ENCODE measurements around the gene SYT1. TPM values are rescaled to one million over a fixed set of nuclear protein-coding genes. Genes with fewer than 3 reads are reported as not detected.

Gene SYT1
- total and polyA plus RNA-seq, 2 of the 4 experiments (the other 2 are of a cell fraction) = 2.8 to 3.0 TPM

DNA sequence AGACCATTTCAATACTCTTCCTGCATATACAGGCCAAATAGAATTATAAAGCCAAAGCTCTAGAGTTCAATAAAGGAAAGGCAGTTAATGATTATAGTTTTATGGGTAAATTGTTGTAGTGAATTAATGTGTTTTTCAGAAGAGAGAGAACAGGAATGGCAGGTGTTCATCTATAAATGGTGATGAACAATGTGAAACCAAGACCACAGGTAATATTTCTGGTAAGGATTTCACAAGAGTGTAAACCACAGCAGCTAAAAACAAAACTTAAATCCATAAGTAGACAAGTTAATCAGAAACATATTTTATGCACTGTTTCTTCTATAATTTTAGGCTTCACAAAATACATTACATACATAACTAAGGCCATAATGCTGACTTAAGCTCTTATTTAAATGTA is 204.4 kb downstream of the SYT1 start:
- Histone ChIP-seq H3K36me3 (ENCODE audit: control insufficient read depth, insufficient read depth, low read length) (no peaks in the 10 kb centered on the region), H3K14ac (replicated peaks; ENCODE audit: low read depth, low read length) (no peak overlapping the region), H4K8ac (ENCODE audit: low read depth in 2 of 2, low read length in 2 of 2) (no peak overlapping the region), H4K20me1 (ENCODE audit: insufficient read depth, low read length) (no peaks in the 10 kb centered on the region), H3K4ac (ENCODE audit: low read depth, low read length) (no peak overlapping the region), H2BK15ac (ENCODE audit: low read depth, low read length) (no peak overlapping the region), H3K9me1 (ENCODE audit: insufficient read depth, low read length) (0 out of 2 replicates have a peak, but pooled peaks cover under 1% of the 10 kb centered on the region), H3K56ac (ENCODE audit: extremely low read depth, insufficient read depth, low read length) (no peak overlapping the region), H3K18ac (ENCODE audit: low read depth, low read length) (no peak overlapping the region), H3K4me1 (ENCODE audit: control insufficient read depth, insufficient read depth, low read length) (no peaks in the 10 kb centered on the region), H2AK9ac (replicated peaks; ENCODE audit: low read depth, low read length, poor library complexity) (no peak overlapping the region), H3K4me2 (ENCODE audit: low read depth, low read length) (no peak overlapping the region), H4K5ac (ENCODE audit: low read depth, low read length) (no peak overlapping the region), H2BK20ac (ENCODE audit: low read depth, low read length) (no peak overlapping the region), H3K9ac (ENCODE audit: low read depth, low read length) (no peak overlapping the region), H3K23ac (ENCODE audit: low read depth, low read length) (no peak overlapping the region), H3K79me1 (ENCODE audit: low read depth in 1 of 2, low read length in 2 of 2) (no peaks in the 10 kb centered on the region), H3K27ac (ENCODE audit: insufficient read depth, low read length) (no peak overlapping the region), H2AFZ (replicated peaks; ENCODE audit: low read length, poor library complexity) (no peak overlapping the region), H3K27me3 (ENCODE audit: control insufficient read depth, insufficient read depth, low read length) (no peaks in the 10 kb centered on the region), H2AK5ac (ENCODE audit: low read depth, low read length) (no peak overlapping the region), H2BK120ac (ENCODE audit: low read depth, low read length) (no peak overlapping the region), H2BK5ac (ENCODE audit: low read depth, low read length, poor library complexity, severe bottlenecking) (no peak overlapping the region), H3K4me3 (ENCODE audit: insufficient read depth, low read depth, low read length) (no peak overlapping the region), H4K91ac (ENCODE audit: insufficient read depth, low read depth, low read length) (no peak overlapping the region), H3K9me3 (ENCODE audit: control insufficient read depth, insufficient read depth, low read length) (no peaks in the 10 kb centered on the region)
- in situ Hi-C loops (cut with MboI; ENCODE audit: low sequenced_read_pairs) = no loop called here
- ChIA-PET CTCF (no interaction called here), POLR2A (ENCODE audit: unreplicated experiment) (no interaction called here)
- BruUV-seq (replicated peaks) = no TSS peak
- dilution Hi-C loops (cut with HindIII; ENCODE audit: low sequenced_read_pairs, unreplicated experiment) = no loop called here
- intact Hi-C loops (cut with micrococcal nuclease) = no loop called here
- TF ChIP-seq FOS (IDR thresholded peaks at IDR 0.05; ENCODE audit: low read depth, low read length) (no peak), RAD21 (IDR thresholded peaks at IDR 0.05; ENCODE audit: low read length) (no peak), BHLHE40 (IDR thresholded peaks at IDR 0.05; ENCODE audit: low read depth, low read length) (no peak), NFE2L2 (IDR thresholded peaks at IDR 0.05; ENCODE audit: low read depth, low read length) (no peak), MAFK (IDR thresholded peaks at IDR 0.05; ENCODE audit: low read depth, low read length) (peak; percentile 30; the same call in 1 of the 2 replicates)
- ATAC-seq (ENCODE audit: low read depth) = no peak
- DNase-seq = no peak
